ENCODE data around the gene CALCOCO1. TPM values are rescaled to one million over a fixed set of nuclear protein-coding genes. Genes with fewer than 3 reads are reported as not detected.

Gene CALCOCO1
- total RNA-seq, 3 donors from 2014 or later = 218 to 301 (median 295) TPM

GRCh38 chr12:53758730-53759103 lies 31.5 kb upstream of the CALCOCO1 start:
- DNase-seq (ENCODE audit: low spot score in 2 of 2) = no peak
- intact Hi-C loops (cut with DNase I; ENCODE audit: low total_unique reads) = no loop called here
- peaks cover 0 to 13% of the 10 kb centered on the region in 2 donors for H3K27me3 ChIP-seq

GRCh38 chr12:53758081-53758729 lies 31.0 kb upstream of the CALCOCO1 start:
- H3K4me1 ChIP-seq = peaks cover 0 to 6% of the 10 kb centered on the region in 2 donors
- peaks cover 0 to 13% of the 10 kb centered on the region in 2 donors for H3K27me3 ChIP-seq
- no peaks in the 10 kb centered on the region for H3K9me3 ChIP-seq
- intact Hi-C loops (cut with DNase I; ENCODE audit: low total_unique reads) = no loop called here
- TF ChIP-seq POLR2A (IDR thresholded peaks at IDR 0.05) (no peak), POLR2AphosphoS5 (IDR thresholded peaks at IDR 0.05) (no peak)
- TF ChIP-seq, protein P1, sequence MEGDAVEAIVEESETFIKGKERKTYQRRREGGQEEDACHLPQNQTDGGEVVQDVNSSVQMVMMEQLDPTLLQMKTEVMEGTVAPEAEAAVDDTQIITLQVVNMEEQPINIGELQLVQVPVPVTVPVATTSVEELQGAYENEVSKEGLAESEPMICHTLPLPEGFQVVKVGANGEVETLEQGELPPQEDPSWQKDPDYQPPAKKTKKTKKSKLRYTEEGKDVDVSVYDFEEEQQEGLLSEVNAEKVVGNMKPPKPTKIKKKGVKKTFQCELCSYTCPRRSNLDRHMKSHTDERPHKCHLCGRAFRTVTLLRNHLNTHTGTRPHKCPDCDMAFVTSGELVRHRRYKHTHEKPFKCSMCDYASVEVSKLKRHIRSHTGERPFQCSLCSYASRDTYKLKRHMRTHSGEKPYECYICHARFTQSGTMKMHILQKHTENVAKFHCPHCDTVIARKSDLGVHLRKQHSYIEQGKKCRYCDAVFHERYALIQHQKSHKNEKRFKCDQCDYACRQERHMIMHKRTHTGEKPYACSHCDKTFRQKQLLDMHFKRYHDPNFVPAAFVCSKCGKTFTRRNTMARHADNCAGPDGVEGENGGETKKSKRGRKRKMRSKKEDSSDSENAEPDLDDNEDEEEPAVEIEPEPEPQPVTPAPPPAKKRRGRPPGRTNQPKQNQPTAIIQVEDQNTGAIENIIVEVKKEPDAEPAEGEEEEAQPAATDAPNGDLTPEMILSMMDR (IDR thresholded peaks at IDR 0.05) = no peak
- H3K4me3 ChIP-seq = no peak overlapping the region
- H3K27ac ChIP-seq = no peak overlapping the region
- no peaks in the 10 kb centered on the region for H3K36me3 ChIP-seq
- DNase-seq (ENCODE audit: low spot score in 2 of 2) = no peak

More at GRCh38 chr12:53758730-53759103, 31.5 kb upstream of the CALCOCO1 start:
- Histone ChIP-seq H3K4me1 (peaks cover 0 to 6% of the 10 kb centered on the region in 2 donors), H3K4me3 (no peak overlapping the region), H3K27ac (no peak overlapping the region), H3K36me3 (no peaks in the 10 kb centered on the region), H3K9me3 (no peaks in the 10 kb centered on the region)
- TF ChIP-seq POLR2A (IDR thresholded peaks at IDR 0.05) (no peak), POLR2AphosphoS5 (IDR thresholded peaks at IDR 0.05) (no peak)
- TF ChIP-seq, protein P1 (IDR thresholded peaks at IDR 0.05) = no peak

DNA sequence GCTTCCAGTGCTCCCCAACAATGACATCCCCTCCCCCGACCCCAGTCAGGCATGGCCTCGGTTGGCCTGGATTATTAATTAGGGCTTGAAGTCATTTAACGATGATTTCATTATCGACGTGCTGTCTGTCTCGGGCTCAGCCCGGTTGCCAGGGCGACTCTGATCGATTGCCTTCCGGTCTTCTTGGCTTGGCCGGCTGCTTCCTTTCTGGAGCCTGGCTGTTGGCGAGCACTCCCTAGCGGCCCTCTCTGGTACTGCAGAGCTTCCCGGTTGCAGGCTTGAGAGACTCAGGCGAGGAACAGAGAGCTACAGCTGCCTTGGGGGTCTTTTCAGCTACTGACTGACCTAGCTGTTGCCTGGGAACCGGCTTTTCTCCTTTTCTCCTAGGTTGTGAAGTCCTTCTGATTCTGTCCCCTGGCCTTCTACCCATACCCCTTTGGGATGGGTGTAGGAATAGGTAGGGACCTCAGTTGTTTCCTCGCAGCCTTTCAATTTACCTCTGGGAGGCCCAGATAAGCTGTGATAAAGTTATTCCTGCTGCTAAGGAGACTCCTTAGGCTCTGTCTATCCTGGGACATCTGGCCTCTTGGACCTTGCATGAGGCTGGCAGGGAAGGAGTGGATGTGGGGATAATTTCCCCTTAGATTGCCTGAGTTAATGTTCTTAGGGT lies 30.0 kb upstream of the CALCOCO1 start:
- H3K4me3 ChIP-seq = peak overlapping the region in 1 of 3 donors; percentile 49
- peaks cover 0 to 13% of the 10 kb centered on the region in 2 donors for H3K27me3 ChIP-seq
- TF ChIP-seq POLR2AphosphoS5 (IDR thresholded peaks at IDR 0.05) = no peak
- no peak for TF ChIP-seq POLR2A (IDR thresholded peaks at IDR 0.05)
- TF ChIP-seq, protein P1 (IDR thresholded peaks at IDR 0.05) = peak; percentile 71 to 84 (median 75)
- intact Hi-C loops (cut with DNase I; ENCODE audit: low total_unique reads) = no loop called here
- H3K36me3 ChIP-seq = no peaks in the 10 kb centered on the region
- no peaks in the 10 kb centered on the region for H3K9me3 ChIP-seq
- H3K4me1 ChIP-seq = peaks cover 0 to 6% of the 10 kb centered on the region in 2 donors
- H3K27ac ChIP-seq = peak overlapping the region in 1 of 2 donors; percentile 32
- DNase-seq (ENCODE audit: low spot score in 2 of 2) = peak; percentile 55 to 76

DNA sequence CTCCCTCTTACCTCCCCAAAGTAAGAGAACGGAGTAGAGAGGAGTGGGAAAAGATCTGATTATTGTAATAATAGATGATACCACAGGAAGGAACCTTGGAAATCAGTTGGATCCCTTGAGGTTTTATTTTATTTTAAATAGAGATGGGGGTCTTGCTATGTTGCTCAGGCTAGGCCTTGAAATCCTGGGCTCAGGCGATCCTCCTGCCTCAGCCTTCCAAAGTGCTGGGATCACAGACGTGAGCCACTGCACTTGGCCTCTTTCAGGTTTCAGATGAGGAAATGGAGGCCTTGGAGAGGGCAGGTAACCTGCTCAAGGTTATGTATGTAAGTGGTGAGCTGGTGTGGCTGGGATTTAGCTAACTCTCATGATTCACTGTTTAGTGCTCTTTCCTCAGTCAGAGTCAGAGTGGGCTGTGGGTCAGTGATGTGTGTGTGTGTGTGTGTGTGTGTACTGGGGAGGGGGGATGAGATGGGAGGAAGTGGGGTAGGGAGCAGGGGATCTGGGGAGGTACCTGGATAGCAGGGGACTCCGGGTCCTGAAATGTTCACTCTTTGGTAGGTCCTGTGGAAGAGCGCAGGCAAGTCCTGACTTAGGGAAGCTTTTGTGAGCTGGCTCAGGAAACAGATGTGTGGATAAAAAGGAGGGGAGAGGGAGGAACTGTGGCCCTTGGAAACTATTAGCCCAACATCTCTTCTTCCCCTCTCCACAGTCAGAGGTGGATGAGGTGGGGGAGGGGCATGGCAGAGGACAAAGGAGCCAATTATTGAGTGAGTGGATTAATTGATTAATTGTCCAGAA lies 29.2 kb upstream of the CALCOCO1 start:
- intact Hi-C loops (cut with DNase I; ENCODE audit: low total_unique reads) = no loop called here
- Histone ChIP-seq H3K4me3 (peak overlapping the region in 1 of 3 donors; percentile 49), H3K9me3 (no peaks in the 10 kb centered on the region), H3K27me3 (peaks cover 0 to 13% of the 10 kb centered on the region in 2 donors), H3K27ac (peak overlapping the region in 1 of 2 donors; percentile 32), H3K4me1 (peaks cover 0 to 6% of the 10 kb centered on the region in 2 donors), H3K36me3 (no peaks in the 10 kb centered on the region)
- TF ChIP-seq POLR2A (IDR thresholded peaks at IDR 0.05) = no peak
- TF ChIP-seq, protein P1 (IDR thresholded peaks at IDR 0.05) = no peak
- no peak for TF ChIP-seq POLR2AphosphoS5 (IDR thresholded peaks at IDR 0.05)
- DNase-seq (ENCODE audit: low spot score in 2 of 2) = no peak

All from breast epithelium (tissue), 4 donors.